Stimulated activated naive CD8-positive, alpha-beta T cell treated with anti-CD3 and anti-CD28 coated beads, Interleukin-15, Interleukin-2, amounts not matched to agents 100 ng/mL and 50 ng/mL, for 24 hours (primary cell): Measurements from ENCODE around the gene VASN.
"Not testable (repeated sequence)": the region's sequence is repeated elsewhere in the genome, so short reads cannot be mapped to it uniquely, and the experiment has no call there.

Source experiments
- H3K27ac Mint-ChIP-seq: one replicate; pipeline ENCODE4 v1.8.0; 2021; ENCODE audit warnings: mild to moderate bottlenecking, mixed read lengths
- H3K27me3 Mint-ChIP-seq: one replicate; pipeline ENCODE4 v1.8.0; 2021; ENCODE audit warnings: mixed read lengths
- H3K36me3 Mint-ChIP-seq: one replicate; pipeline ENCODE4 v1.8.0; 2021; ENCODE audit warnings: low read depth, mixed read lengths
- H3K4me1 Mint-ChIP-seq: one replicate; pipeline ENCODE4 v1.8.0; 2021; ENCODE audit warnings: low read depth, mixed read lengths
- H3K4me3 Mint-ChIP-seq: one replicate; pipeline ENCODE4 v1.8.0; 2021; ENCODE audit warnings: mild to moderate bottlenecking, mixed read lengths
- H3K9me3 Mint-ChIP-seq: one replicate; pipeline ENCODE4 v1.8.0; 2021; ENCODE audit warnings: mixed read lengths

VASN gene

DNA sequence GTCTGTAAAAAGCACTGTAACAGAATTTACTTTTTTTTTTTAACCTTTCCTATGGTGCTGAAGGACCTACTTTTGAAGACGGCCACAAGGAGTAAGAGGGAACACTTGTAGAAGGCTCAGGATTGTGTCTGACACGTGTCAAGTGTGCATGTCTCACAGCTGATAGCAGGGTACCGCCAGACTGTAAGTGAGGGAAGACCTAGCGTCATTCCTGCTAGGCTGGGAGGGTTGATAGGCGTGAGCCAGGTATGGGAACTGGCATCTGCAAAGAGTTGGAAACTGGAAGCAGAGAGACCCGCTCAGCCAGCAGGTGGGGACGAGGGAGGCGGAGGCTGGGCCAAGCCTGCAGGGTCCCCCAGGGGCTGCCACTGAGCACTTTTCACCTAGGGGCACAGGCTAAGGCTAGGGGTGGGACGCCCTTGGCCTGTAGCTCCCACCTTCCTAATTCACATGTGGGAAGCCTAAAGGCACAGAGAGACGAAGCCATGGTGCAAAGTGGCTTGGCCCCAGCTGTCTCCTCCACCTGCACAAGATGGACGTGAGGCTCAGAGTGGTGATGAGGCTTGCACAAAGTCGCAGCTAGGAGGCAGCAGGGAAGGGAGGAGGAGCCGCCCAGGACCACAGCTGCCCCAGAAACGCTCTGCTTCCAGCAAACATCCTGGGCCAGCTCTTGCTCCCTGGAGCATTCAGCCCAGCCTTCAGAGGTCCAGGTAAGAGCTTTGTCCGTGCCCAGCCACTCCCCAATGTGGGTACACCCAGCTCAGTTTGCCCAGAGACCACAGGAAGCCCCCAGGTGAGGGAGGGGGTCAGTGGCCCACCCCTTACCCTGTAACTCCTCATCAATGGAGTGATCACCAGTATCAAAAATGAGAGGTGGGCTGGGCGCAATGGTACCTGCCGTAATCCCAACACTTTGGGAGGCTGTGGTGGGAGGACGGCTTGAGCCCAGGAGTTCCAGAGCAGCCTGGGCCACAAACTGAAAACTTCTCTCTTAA lies 18.9 kb downstream of the VASN start:
- no peak overlapping the region for H3K27ac Mint-ChIP-seq
- H3K4me1 Mint-ChIP-seq: peaks cover 5% of the 10 kb centered on the region
- no peaks in the 10 kb centered on the region for H3K27me3 Mint-ChIP-seq
- no peaks in the 10 kb centered on the region for H3K9me3 Mint-ChIP-seq
- H3K36me3 Mint-ChIP-seq: peaks cover 10% of the 10 kb centered on the region
- no peak overlapping the region for H3K4me3 Mint-ChIP-seq

DNA sequence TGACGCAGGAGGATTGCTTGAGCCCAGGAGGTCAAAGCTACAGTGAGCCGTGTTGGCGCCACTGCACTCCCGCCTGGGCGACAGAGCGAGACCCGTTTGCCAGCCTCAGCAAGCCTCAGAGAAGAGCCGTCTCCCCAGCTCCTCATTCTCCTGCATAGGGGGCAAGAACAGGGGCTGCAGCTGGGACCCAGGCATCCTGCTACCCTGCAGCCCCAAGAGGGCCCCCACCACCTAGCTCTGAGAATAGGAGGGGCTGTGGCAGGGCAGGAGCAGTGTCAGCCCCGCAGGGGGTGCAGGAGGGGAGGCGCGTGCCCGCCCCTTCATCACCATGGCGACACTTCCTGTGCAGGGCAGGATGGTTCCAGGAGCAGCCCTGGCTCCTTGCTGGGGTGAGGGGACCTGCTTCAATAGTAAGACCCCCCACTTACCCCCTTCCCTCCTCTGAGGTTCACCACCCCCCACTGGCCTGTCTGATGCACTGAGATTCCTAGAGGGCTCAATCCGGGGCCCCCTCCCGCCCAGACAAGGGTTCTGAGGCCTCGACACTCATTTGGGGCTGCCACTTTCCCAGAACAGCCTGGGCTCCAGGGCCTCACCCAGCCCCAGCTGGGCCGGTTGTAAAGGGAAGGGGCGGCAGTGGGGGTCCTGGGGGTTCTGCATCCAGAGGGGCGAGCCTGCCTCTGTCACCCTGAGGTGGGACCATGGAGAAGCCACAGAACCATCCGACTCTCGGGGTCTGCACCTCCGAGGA lies 20.2 kb downstream of the VASN start:
- H3K27me3 Mint-ChIP-seq: no peaks in the 10 kb centered on the region
- peaks cover 4% of the 10 kb centered on the region for H3K4me1 Mint-ChIP-seq
- H3K27ac Mint-ChIP-seq: no peak overlapping the region
- H3K4me3 Mint-ChIP-seq: no peak overlapping the region
- H3K9me3 Mint-ChIP-seq: no peaks in the 10 kb centered on the region
- peaks cover 18% of the 10 kb centered on the region for H3K36me3 Mint-ChIP-seq

DNA sequence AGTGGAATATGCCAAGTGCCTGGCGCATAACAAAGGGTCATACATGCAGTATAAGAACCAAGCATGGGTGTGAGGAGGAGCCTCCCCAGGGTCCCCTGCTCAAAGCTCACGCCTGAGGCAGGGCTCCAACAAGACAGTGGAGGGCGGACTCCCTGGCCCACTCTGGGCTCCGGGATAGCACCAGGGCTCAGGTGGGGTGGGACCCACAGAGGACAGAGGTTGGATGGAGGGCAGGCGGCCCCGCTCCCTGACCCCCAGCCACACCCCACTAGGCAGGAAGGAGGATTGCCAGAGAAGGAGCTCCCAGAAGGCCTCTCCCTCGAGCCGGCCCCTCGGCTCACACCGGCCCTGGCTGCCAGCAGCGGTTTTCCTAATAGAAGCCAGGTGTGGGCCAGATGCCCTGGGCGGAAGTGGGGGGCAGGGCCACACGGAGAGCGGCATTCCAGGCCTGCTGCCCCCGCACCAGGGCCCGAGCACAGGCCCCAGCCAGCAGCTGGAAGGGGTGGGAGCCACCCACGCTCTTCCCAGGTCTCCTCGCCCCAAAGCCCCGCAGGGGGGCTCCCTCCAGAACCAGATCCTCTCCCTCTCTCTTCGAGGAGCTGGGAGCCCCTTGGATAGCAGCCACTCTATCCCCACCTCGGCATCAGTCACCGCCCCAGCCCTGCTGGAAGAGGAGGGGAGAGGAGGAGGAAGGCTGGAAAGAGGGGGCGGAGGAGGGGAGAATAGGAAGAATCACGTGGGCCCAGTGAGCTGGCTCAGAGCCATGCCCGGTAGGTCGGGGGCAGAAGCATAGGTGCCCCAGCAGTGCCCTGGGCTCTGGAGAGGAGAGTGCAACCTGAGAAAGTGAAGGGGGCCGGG lies 21.0 kb downstream of the VASN start:
- Mint-ChIP-seq H3K4me3 (no peak overlapping the region), H3K4me1 (no peaks in the 10 kb centered on the region), H3K36me3 (peaks cover 22% of the 10 kb centered on the region), H3K27me3 (no peaks in the 10 kb centered on the region), H3K27ac (no peak overlapping the region), H3K9me3 (no peaks in the 10 kb centered on the region)

DNA sequence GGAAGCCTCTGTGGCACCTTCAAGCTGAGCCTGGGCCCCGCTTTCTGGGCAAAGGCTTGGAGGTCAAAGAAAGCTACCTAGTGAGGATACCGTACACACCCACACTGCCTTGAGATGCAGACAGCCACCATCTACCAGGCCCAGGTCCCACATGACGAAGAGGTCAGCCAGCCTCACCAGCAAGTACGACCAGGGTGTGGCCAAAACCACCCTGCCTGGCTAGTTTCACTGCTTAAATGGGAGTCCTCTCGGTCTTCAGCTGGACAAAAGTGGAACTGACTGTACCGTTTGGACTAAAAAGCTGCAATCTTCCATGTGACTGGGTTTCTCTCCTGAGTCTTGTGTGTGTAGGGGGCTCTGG lies 21.6 kb downstream of the VASN start:
- no peaks in the 10 kb centered on the region for H3K9me3 Mint-ChIP-seq
- H3K27ac Mint-ChIP-seq: no peak overlapping the region

DNA sequence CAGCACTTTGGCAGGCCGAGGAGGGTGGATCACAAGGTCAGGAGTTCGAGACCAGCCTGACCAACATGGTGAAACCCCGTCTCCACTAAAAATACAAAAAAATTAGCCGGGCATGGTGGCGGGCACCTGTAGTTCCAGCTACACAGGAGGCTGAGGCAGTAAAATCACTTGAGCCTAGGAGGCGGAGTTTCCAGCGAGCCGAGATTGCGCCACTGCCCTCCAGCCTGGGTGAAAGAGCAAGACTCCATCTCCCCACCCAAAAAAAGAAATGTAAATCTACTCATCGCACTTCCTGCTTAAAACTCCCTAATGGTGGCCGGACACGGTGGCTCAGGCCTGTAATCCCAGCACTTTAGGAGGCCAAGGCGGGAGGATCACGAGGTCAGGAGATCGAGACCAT lies 22.2 kb downstream of the VASN start:
- peaks cover 22% of the 10 kb centered on the region for H3K36me3 Mint-ChIP-seq
- not testable (repeated sequence) for H3K4me3 Mint-ChIP-seq, H3K27me3 Mint-ChIP-seq, H3K4me1 Mint-ChIP-seq, H3K27ac Mint-ChIP-seq, H3K9me3 Mint-ChIP-seq

More for the DNA sequence above, 21.6 kb downstream of the VASN start:
- Mint-ChIP-seq H3K27me3 (no peaks in the 10 kb centered on the region), H3K36me3 (peaks cover 22% of the 10 kb centered on the region), H3K4me3 (no peak overlapping the region), H3K4me1 (no peaks in the 10 kb centered on the region)

DNA sequence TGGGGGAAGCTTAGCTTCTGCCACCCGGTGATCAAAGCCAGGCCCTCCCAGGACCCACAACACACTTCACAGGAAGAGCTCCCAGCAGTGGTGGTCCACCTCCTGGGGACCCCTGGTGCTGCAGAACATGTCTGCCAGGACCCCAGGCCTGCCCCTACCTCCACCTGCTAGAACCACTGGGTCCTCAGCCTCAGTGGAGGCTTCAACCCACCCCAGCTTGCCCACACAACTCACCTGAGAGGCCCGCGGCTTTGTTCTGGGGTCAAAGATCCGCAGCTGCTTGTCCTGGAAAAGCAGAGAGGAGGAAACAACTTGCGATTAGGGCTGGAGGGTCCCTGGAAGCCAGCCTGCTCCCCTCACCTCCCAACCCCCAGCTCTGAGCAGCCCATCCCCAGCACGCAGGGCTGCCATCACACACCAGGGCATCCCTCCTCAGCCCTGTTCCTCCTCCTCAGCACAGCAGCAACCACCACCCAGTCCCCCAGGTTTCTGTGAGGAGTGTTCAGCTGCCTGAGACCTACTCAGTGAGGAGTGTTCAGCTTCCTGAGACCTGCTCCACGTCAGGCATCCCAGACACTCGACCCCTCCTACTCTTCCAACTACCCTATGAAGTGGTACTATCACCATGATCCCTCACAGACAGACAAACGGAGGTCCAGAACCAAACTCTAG lies 23.5 kb downstream of the VASN start:
- H3K4me1 Mint-ChIP-seq: no peaks in the 10 kb centered on the region
- H3K9me3 Mint-ChIP-seq: no peaks in the 10 kb centered on the region
- H3K27me3 Mint-ChIP-seq: no peaks in the 10 kb centered on the region
- no peak overlapping the region for H3K27ac Mint-ChIP-seq
- no peak overlapping the region for H3K4me3 Mint-ChIP-seq
- H3K36me3 Mint-ChIP-seq: peaks cover 28% of the 10 kb centered on the region

DNA sequence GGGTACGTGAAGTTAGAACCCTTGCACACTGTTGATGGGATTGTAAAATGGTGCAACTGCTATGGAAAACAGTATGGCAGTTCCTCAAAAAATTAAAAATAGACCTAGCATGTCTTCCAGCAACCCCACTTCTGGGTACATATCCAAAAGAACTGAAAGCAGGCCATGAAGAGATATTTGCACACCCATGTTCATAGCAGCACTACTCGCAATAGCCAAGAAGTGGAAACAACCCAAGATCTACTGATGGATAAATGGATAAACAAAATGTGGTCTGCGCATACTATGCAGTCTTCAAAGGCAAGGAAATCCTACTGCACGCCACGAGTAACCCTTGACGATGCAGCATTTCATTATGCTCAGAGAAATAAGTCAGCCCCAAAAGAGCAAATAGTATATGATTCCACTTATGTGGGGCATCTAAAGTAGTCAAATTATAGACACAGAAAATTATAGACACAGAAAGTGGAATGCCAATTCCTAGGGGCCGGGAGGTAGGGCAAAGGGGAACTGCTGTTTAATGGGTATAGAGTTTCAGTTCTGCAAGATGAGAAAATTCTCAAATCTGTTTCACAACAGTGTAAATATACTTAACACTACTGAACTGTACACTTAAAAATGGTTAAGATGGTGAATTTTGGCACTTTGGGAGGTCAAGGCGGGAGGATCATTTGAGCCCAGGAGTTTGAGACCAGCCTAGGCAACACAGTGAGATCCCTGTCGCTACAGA lies 27.5 kb downstream of the VASN start:
- peak overlapping the region; percentile 52 for H3K27ac Mint-ChIP-seq
- no peaks in the 10 kb centered on the region for H3K27me3 Mint-ChIP-seq
- no peaks in the 10 kb centered on the region for H3K4me1 Mint-ChIP-seq
- H3K4me3 Mint-ChIP-seq: no peak overlapping the region
- H3K36me3 Mint-ChIP-seq: peaks cover 35% of the 10 kb centered on the region
- H3K9me3 Mint-ChIP-seq: no peaks in the 10 kb centered on the region

DNA sequence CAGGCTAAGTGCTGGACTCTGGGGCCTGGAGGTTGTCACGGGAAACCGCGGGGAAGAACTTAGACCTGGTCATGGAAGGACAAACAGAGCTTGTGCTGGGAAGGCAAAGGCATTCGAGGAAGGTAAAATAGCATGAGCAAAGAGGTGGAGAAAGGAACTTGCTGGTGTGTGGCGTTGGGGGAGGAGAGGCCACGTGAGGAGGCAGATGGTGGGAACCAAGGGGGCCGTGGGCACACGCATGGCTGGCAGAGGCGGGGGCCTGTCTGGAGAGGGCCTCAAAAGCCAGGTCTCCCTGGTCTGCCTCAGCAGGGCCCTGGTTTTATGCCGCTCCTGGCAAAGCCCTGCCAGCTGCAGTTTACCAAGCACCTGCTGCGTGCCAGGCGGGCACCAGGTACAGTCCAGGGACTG lies 29.4 kb downstream of the VASN start:
- Mint-ChIP-seq H3K9me3 (no peaks in the 10 kb centered on the region), H3K36me3 (peaks cover 31% of the 10 kb centered on the region), H3K27ac (no peak overlapping the region), H3K4me1 (no peaks in the 10 kb centered on the region), H3K4me3 (no peak overlapping the region), H3K27me3 (no peaks in the 10 kb centered on the region)

DNA sequence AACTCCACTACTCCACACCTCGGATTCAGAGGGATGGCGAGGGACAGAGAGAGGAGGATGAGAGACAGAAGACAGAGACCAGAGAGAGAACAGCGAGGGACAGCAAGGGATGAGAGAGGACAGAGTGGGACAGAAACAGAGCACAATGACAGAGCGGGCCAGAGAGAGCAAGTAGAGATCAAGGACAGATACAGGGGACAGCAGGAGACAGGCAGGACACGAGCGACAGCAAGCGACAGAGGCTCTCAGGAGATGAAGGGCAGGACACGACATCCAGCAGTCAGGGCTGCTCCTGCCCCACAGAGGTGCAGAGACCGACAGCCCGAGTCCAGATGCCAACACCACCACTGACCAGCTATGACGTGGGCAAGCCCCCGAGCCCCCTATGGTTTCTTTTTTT lies 29.9 kb downstream of the VASN start:
- peak overlapping the region; percentile 61 for H3K27ac Mint-ChIP-seq
- H3K9me3 Mint-ChIP-seq: no peaks in the 10 kb centered on the region
- no peaks in the 10 kb centered on the region for H3K4me1 Mint-ChIP-seq
- peaks cover 27% of the 10 kb centered on the region for H3K36me3 Mint-ChIP-seq
- H3K4me3 Mint-ChIP-seq: no peak overlapping the region
- H3K27me3 Mint-ChIP-seq: no peaks in the 10 kb centered on the region

DNA sequence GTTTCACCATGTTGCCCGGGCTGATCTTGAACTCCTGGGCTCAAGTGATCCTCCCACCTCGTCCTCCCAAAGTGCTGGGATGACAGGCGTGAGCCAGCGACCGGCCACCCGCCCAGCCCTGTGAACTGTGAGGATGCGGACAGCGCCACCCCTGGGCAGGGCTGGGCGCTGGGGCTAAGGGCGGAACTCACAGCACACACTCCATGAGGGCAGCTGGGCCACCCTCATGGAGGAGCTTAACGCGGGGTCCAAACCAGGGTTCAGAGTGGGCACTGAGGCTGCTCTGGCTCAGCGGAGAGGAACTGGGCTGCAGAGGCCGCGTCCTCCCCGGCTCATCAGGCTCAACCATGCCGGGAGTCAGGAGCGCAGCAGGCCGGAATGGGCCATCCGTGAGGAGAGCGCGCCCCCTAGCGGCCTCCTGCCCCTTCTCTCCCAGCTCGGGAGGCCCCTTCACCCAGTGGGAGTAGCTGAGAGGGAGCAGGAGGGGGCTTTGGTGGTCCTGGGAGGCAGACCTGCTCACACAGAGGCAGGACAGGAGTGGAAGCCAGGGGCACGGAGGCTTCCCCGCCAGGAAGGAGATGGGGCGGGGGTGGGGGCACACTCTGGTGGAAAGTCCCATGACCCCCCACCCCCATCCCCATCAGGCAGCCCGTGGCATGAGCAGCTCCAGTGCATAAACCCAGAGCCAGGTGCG lies 30.9 kb downstream of the VASN start:
- Mint-ChIP-seq H3K4me1 (no peaks in the 10 kb centered on the region), H3K4me3 (no peak overlapping the region), H3K36me3 (peaks cover 21% of the 10 kb centered on the region), H3K9me3 (no peaks in the 10 kb centered on the region), H3K27me3 (no peaks in the 10 kb centered on the region), H3K27ac (no peak overlapping the region)

DNA sequence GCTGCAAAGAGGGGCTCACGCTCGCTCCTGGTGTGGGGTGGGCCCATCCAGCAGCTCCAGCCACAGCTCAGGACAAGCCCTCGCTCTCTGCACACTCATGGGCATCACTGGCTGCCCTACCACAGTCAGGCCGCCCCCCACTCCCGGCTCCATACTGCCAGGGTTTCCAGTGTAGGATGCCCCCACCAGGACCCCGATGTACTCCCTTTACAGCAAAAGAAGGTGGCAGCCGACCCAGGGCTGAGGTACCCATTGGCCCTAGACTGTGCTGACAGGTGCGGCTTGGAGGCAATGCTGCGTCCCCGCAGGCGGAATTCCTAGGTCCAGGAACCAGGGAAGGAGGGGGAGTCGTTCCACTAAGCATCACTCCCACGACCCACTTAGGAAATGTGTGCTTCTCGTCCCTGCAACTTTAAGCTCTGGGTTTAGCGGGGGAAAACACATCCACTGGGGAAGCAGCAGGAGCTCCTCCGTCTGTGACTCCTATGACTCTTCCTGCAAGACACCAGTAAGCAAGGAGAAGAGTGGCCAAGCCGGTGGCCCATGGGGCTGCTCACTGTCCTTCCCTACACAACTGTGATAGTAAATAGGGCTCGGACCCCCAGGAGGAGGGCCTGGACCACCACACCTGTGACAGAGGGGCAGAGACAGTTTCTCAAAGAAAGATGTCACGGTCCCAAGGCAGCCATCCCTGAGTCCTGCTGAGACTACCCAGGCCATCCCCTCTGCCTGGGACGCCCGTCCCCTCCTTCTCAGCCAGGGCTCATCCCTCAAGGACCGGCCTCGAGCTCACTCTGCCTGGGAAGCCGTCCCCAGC lies 31.7 kb downstream of the VASN start:
- H3K9me3 Mint-ChIP-seq: no peaks in the 10 kb centered on the region
- H3K27ac Mint-ChIP-seq: no peak overlapping the region
- peaks cover 21% of the 10 kb centered on the region for H3K36me3 Mint-ChIP-seq
- H3K4me1 Mint-ChIP-seq: no peaks in the 10 kb centered on the region
- no peaks in the 10 kb centered on the region for H3K27me3 Mint-ChIP-seq
- H3K4me3 Mint-ChIP-seq: no peak overlapping the region

DNA sequence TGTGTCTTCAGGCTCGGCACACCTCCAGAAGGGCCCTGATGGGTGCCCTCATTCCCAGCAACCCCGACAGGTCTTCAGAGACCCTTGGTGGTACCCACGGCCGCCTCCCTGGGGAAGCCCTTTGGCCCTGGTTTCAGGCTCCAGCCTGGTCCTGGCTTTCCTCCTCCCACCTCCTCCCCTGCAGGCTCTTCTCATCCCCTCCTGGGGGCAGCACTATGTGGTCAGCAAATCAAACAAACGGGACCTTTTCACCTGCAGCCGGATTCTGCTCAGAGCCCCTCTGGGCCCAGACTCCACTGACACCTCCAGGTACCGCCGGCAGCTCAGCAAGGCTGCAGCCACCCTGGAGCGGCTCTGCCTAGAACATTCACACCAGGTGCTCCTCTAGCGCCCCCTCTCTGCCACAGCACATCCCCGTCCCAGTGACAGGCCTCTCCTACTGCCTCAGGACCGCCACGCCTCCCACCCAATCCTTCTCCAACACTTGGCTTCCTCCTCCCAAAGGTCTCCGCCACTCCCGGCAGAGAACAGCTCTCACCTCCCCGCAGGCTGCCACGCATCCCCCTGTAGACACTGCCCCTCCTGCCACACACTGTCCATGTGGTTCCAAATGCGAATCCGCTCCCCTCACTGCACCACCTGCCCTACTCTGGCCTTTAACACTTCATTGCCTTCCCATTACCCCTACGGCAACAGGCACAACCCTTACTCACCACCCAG lies 32.8 kb downstream of the VASN start:
- peaks cover 20% of the 10 kb centered on the region for H3K36me3 Mint-ChIP-seq
- H3K4me3 Mint-ChIP-seq: no peak overlapping the region
- H3K27me3 Mint-ChIP-seq: no peaks in the 10 kb centered on the region
- no peaks in the 10 kb centered on the region for H3K4me1 Mint-ChIP-seq
- no peaks in the 10 kb centered on the region for H3K9me3 Mint-ChIP-seq
- no peak overlapping the region for H3K27ac Mint-ChIP-seq
